NB4 (cell line): Measurements from ENCODE around the gene PNPT1.

Experiments
- CTCF ChIP-seq: IDR thresholded peaks from one replicate; pipeline ENCODE4 v1.5.1; 2012; ENCODE audit warnings: low read depth, low read length
- MAX ChIP-seq: IDR thresholded peaks from 2 replicates; pipeline ENCODE4 v1.6.1; 2011; ENCODE audit warnings: low read depth, low read length
- MYC ChIP-seq: IDR thresholded peaks from 2 replicates; pipeline ENCODE4 v1.6.1; 2011; ENCODE audit warnings: low read depth, low read length

- TF ChIP-seq CTCF (no peak), MYC (no peak), MAX (no peak)
These were observed 41.1 kb upstream of the PNPT1 start for GRCh38 chr2:55734726-55735125.
